Left lung (tissue), 10 donors: ENCODE measurements around the gene ABHD16A. TPM values are rescaled to one million over a fixed set of nuclear protein-coding genes. Genes with fewer than 3 reads are reported as not detected.

ENCODE experiments used
- ATAC-seq: fragments of 200-7000 bp; cut with Tn5 transposase; one replicate; pipeline ENCODE4 v1.9.1; 2020; ENCODE audit warnings: moderate library complexity
- DNase-seq, 4 donors: peaks; one replicate each; pipeline ENCODE4 v3.0.0-alpha.2; 2013 to 2020
- H3K27ac ChIP-seq, 2 donors: fragments of 200-600 bp; sonication (generic) in 1 of 2; one replicate each; pipeline versions ENCODE4 v1.5.0 to v1.8.0; 2020 to 2021
- H3K27me3 ChIP-seq, 2 donors: fragments of 200-600 bp; sonication (generic) in 1 of 2; one replicate each; pipeline versions ENCODE4 v1.5.0 to v1.8.0; 2020 to 2021
- H3K36me3 ChIP-seq, 2 donors: fragments of 200-600 bp; sonication (generic) in 1 of 2; one replicate each; pipeline versions ENCODE4 v1.5.0 to v1.8.0; 2020 to 2021
- H3K4me1 ChIP-seq, 2 donors: fragments of 200-600 bp; one replicate each; pipeline ENCODE4 v1.8.0; 2021
- H3K4me3 ChIP-seq, 2 donors: fragments of 200-600 bp; sonication (generic) in 1 of 2; one replicate each; pipeline versions ENCODE4 v1.5.0 to v1.8.0; 2020 to 2021; ENCODE audit warnings: mild to moderate bottlenecking in 1 of 2
- H3K9me3 ChIP-seq, 2 donors: fragments of 200-600 bp; sonication (generic) in 1 of 2; one replicate each; pipeline versions ENCODE4 v1.5.0 to v1.8.0; 2020 to 2021
- intact Hi-C, 2 donors: fragments of 100-400 bp; cut with DNase I; formaldehyde crosslinking; loops; one replicate each; pipeline versions ENCODE4 v1.11.2 to v1.14.2; 2022
- polyA plus RNA-seq, 6 donors: library from polyadenylated mRNA; unstranded; fragments of 120-200 nt; gene quantifications; one replicate each; pipeline ENCODE4 v1.2.1, GENCODE V29; 2013; ENCODE audit not compliant: insufficient read length in 6 of 6
- total RNA-seq, 2 donors: library from RNA; stranded (reverse); fragmentation: NEBNext Ultra II Directional; extraction: Animal tissue kit (Norgen Biotek cat#: 25700); gene quantifications; one replicate each; pipeline ENCODE4 v1.2.1, GENCODE V29; 2021
- TF ChIP-seq, protein P1 (sequence below), 2 donors: fragments of 200-600 bp; sonication (generic) in 1 of 2; IDR thresholded peaks; one replicate each; pipeline versions ENCODE4 v1.5.0 to v1.8.0; 2021; ENCODE audit warnings: antibody characterized with exemption in 2 of 2
- donor health status: DM: no; HTN: yes; CAD: no.
- donor health status: DM: no; HTN: no; CAD: no.

The ABHD16A gene
- total and polyA plus RNA-seq, 8 donors = 53.6 to 63.9 (median 58.1) TPM

DNA sequence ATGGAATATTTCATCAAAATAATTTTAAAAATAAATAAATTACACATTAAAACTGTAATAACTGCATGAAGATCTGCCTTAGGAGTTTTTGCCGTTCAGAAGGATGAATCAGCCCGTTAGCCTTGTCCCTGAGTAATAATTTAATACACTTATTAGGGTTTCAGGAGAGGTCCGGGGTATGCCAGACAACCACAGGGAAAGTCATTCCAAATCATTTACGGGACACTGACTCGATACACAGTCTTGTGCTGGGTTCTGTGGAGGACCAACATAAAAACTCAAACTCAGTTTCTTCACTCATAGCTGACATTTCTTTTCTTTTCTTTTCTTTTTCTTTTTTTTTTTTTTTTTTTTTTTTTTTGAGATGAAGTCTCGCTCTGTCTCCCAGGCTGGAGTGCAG, 2.8 kb upstream of the ABHD16A start:
- intact Hi-C loops = no loop called here
- TF ChIP-seq, protein P1, sequence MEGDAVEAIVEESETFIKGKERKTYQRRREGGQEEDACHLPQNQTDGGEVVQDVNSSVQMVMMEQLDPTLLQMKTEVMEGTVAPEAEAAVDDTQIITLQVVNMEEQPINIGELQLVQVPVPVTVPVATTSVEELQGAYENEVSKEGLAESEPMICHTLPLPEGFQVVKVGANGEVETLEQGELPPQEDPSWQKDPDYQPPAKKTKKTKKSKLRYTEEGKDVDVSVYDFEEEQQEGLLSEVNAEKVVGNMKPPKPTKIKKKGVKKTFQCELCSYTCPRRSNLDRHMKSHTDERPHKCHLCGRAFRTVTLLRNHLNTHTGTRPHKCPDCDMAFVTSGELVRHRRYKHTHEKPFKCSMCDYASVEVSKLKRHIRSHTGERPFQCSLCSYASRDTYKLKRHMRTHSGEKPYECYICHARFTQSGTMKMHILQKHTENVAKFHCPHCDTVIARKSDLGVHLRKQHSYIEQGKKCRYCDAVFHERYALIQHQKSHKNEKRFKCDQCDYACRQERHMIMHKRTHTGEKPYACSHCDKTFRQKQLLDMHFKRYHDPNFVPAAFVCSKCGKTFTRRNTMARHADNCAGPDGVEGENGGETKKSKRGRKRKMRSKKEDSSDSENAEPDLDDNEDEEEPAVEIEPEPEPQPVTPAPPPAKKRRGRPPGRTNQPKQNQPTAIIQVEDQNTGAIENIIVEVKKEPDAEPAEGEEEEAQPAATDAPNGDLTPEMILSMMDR (IDR thresholded peaks at IDR 0.05) = no peak
- no peak for ATAC-seq
- no peaks in the 10 kb centered on the region for H3K9me3 ChIP-seq
- H3K27me3 ChIP-seq = no peaks in the 10 kb centered on the region
- DNase-seq = no peak
- no peak overlapping the region for H3K27ac ChIP-seq
- H3K4me3 ChIP-seq = no peak overlapping the region
- peaks cover 13 to 28% of the 10 kb centered on the region in 2 donors for H3K4me1 ChIP-seq
- H3K36me3 ChIP-seq = no peaks in the 10 kb centered on the region

DNA sequence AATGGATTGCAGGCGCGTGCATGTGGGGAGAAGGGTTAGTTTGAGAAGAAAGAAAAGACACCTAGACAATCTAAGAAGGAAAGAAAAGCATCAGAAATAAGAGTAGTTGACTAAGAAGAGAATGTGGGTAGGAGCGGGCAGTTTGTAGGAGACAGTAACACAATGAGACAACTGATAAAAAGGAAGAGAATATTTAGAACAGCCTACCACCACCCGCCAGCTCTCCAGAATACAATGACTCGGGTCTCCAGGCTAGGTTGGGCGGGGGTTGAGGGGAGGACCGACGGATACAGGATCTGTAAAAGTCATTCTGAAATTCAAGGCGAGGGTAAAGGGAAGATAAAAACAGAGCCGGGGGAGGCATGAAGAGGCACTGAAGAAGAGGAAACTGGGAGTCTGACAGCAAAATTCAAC, 712 bp downstream of the ABHD16A start:
- intact Hi-C loops = no loop called here
- peak overlapping the region; percentile 97 to 99 for H3K27ac ChIP-seq
- peaks cover 13 to 36% of the 10 kb centered on the region in 2 donors for H3K4me1 ChIP-seq
- H3K27me3 ChIP-seq = no peaks in the 10 kb centered on the region
- ATAC-seq (peak; percentile 24), DNase-seq (no peak)
- no peaks in the 10 kb centered on the region for H3K9me3 ChIP-seq
- peak overlapping the region; percentile 80 to 87 for H3K4me3 ChIP-seq
- peaks cover 0 to 25% of the 10 kb centered on the region in 2 donors for H3K36me3 ChIP-seq
- TF ChIP-seq, protein P1 (IDR thresholded peaks at IDR 0.05) = no peak

DNA sequence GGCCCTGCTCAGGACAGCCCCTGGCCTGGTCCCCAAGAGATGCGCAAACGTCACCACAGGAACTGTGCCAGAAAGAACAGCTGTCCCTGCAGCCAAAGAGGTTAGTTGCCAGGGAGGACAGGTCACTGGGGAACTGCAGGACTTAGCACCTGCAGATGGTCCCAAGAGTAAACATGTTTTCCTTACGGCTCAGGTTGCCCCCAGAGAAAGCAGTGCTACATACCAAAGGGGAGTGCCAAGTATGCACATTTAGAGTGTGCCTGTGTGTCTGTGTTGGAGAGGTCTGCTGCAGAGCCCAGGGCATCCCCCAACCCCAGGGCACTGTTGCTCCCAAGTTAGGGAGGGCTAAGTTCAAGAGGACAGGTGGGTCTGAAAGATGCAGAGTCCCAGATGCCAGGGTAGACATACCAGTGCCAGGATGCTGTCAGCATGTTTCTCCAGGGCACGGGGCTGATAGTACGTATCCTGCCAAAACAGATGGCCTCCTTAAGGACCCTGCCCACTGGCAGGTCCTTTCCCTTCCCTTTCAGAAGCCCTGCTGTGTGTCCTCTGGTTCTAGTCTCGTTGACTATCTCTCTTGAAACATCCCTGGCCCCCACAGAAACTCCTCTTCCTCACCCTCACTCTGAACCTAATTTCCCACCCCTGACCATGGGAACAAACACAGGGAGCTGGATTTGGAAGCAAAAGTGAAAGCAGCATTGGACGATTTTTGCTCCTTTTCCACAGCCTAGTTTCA, 1.3 kb downstream of the ABHD16A start:
- ATAC-seq (peak; percentile 1), DNase-seq (peak in 1 of 4 donors; percentile 20)
- H3K36me3 ChIP-seq = peaks cover 0 to 28% of the 10 kb centered on the region in 2 donors
- intact Hi-C loops = no loop called here
- H3K27ac ChIP-seq = peak overlapping the region; percentile 97 to 99
- TF ChIP-seq, protein P1 (IDR thresholded peaks at IDR 0.05) = no peak
- no peaks in the 10 kb centered on the region for H3K27me3 ChIP-seq
- H3K4me1 ChIP-seq = peaks cover 13 to 36% of the 10 kb centered on the region in 2 donors
- H3K9me3 ChIP-seq = no peaks in the 10 kb centered on the region
- H3K4me3 ChIP-seq = peak overlapping the region; percentile 80 to 87

DNA sequence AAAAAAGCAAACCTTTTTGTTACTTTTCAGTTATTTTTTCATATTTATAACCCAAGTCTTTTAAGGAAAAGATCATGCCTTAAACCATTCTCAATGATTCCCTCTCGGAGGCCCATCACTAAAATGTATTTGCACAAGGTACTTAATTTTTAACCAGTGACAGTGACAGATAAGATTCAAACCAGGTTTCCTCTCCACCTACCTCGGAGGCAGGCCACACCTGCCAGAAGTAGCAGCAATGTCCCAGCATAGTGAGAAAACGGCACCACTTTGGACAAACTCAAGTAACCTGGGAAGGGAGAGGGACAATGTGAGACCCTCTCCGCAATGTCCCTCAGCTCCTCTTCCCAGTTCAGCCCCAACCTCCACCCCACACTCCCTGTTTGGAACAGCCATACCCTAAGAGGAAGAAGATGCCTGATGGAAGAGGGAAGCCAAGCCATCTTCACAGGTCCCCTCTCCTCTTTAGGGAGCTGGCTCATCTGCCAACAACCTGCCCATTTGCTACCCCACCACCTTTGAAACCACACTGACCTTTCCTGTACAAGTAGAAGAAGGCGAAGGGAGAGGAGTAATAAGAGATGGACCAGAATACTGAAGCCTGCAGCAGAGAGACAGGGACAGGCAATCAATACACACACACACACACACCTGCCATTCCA, 2.3 kb downstream of the ABHD16A start:
- Histone ChIP-seq H3K4me1 (peaks cover 13 to 36% of the 10 kb centered on the region in 2 donors), H3K36me3 (peaks cover 0 to 37% of the 10 kb centered on the region in 2 donors), H3K27ac (no peak overlapping the region), H3K9me3 (no peaks in the 10 kb centered on the region), H3K4me3 (peak overlapping the region in 1 of 2 donors; percentile 87), H3K27me3 (no peaks in the 10 kb centered on the region)
- TF ChIP-seq, protein P1 (IDR thresholded peaks at IDR 0.05) = no peak
- ATAC-seq = no peak
- peak in 1 of 4 donors; percentile 2 for DNase-seq
- intact Hi-C loops = no loop called here

DNA sequence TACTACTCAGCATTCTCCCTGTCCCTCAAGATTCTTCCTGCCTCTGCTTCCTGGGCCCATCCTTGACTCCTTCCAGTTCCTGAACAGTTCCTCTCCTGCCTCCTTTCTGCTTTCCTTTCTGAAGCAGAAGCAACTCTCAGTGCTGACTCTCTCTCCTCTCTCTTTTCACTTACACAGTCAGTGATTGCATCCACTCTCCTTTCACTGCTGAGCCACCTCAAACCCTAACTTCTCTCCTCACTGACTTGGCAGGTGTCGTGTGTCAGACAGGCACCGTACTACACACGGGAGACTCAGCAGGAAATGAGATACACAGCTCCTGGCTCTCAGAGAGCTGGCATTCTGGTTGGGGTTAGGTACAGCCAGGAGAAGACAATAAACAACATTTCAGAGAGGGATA, 5.6 kb downstream of the ABHD16A start:
- DNase-seq = no peak
- no peaks in the 10 kb centered on the region for H3K27me3 ChIP-seq
- peaks cover 13 to 28% of the 10 kb centered on the region in 2 donors for H3K4me1 ChIP-seq
- no peaks in the 10 kb centered on the region for H3K9me3 ChIP-seq
- H3K4me3 ChIP-seq = no peak overlapping the region
- H3K36me3 ChIP-seq = peaks cover 0 to 71% of the 10 kb centered on the region in 2 donors
- TF ChIP-seq, protein P1 (IDR thresholded peaks at IDR 0.05) = no peak
- H3K27ac ChIP-seq = no peak overlapping the region
- ATAC-seq = no peak
- intact Hi-C loops = no loop called here
